ENCODE measurements around the gene TMEM41A. TPM values are rescaled to one million over a fixed set of nuclear protein-coding genes. Genes with fewer than 3 reads are reported as not detected.

Gene TMEM41A
- total and polyA plus RNA-seq, 2 experiments from 2014 or later, result 12.4 to 15.9 TPM

DNA sequence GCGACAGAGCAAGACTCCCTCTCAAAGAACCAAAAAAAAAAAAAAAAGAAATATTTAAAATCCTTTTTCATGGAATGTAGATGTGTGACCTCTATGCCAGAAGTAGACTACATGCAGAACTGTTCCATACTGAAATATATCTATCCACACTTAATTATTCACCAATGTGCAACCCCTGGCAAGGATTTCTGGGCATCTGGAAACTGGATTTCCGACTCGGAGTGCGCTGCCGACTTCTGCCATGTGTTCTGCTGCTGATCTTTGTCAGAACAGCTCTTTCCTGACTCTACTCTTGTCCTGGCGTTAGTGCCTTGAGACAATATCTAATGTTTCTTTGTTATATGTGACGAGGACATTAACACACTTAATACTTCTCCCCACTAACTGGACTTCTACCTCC lies 41.9 kb upstream of the TMEM41A start (continued):
- TF ChIP-seq NANOG (IDR thresholded peaks at IDR 0.05; ENCODE audit: borderline replicate concordance), result no peak

- ATAC-seq (no peak), DNase-seq (ENCODE audit: low spot score) (peak; percentile 2)
- no peak overlapping the region for H2AFZ ChIP-seq
- no peak overlapping the region for H3K27ac ChIP-seq (ENCODE audit: low read depth)
- H3F3A ChIP-seq (replicated peaks; ENCODE audit: low read depth), result no peaks in the 10 kb centered on the region
- Mint-ChIP-seq H3K4me3 (no peak overlapping the region), H3K36me3 (ENCODE audit: low read depth) (no peaks in the 10 kb centered on the region), H3K4me1 (0 out of 3 replicates have a peak, but pooled peaks cover 2% of the 10 kb centered on the region), H3K27ac (no peak overlapping the region), H3K9me3 (no peaks in the 10 kb centered on the region), H3K27me3 (ENCODE audit: insufficient read depth, low read depth, poor library complexity) (peaks cover 2% of the 10 kb centered on the region)
- H3K27me3 ChIP-seq (ENCODE audit: insufficient read depth), result no peaks in the 10 kb centered on the region
- H3K4me2 ChIP-seq, result no peak overlapping the region
- no peaks in the 10 kb centered on the region for H3K79me2 ChIP-seq (replicated peaks; ENCODE audit: insufficient read depth)
- TF ChIP-seq ZNF331 (CRISPR knock-in tag; IDR thresholded peaks at IDR 0.05; ENCODE audit: low read depth) (no peak), ZNF114 (CRISPR knock-in tag; IDR thresholded peaks at IDR 0.05) (no peak), ETS1 (IDR thresholded peaks at IDR 0.05) (no peak), STAT1 (IDR thresholded peaks at IDR 0.05; ENCODE audit: unreplicated experiment) (no peak), POLR2AphosphoS5 (IDR thresholded peaks at IDR 0.05; ENCODE audit: low read depth) (no peak), EZH2 (IDR thresholded peaks at IDR 0.05; ENCODE audit: low read depth, unreplicated experiment) (no peak), CREB1 (CRISPR knock-in tag; IDR thresholded peaks at IDR 0.05; ENCODE audit: low read depth) (no peak), NANOG (IDR thresholded peaks at IDR 0.05; ENCODE audit: borderline replicate concordance) (no peak), JUNB (IDR thresholded peaks at IDR 0.05; ENCODE audit: unreplicated experiment) (no peak), ZNF462 (CRISPR knock-in tag; IDR thresholded peaks at IDR 0.05) (no peak), EZH2phosphoT487 (IDR thresholded peaks at IDR 0.05; ENCODE audit: unreplicated experiment) (no peak)
- TF ChIP-seq, protein P1, sequence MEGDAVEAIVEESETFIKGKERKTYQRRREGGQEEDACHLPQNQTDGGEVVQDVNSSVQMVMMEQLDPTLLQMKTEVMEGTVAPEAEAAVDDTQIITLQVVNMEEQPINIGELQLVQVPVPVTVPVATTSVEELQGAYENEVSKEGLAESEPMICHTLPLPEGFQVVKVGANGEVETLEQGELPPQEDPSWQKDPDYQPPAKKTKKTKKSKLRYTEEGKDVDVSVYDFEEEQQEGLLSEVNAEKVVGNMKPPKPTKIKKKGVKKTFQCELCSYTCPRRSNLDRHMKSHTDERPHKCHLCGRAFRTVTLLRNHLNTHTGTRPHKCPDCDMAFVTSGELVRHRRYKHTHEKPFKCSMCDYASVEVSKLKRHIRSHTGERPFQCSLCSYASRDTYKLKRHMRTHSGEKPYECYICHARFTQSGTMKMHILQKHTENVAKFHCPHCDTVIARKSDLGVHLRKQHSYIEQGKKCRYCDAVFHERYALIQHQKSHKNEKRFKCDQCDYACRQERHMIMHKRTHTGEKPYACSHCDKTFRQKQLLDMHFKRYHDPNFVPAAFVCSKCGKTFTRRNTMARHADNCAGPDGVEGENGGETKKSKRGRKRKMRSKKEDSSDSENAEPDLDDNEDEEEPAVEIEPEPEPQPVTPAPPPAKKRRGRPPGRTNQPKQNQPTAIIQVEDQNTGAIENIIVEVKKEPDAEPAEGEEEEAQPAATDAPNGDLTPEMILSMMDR (conservative IDR thresholded peaks at IDR 0.05; ENCODE audit: low read depth in 2 of 2), result no peak
- TF ChIP-seq, protein P2, sequence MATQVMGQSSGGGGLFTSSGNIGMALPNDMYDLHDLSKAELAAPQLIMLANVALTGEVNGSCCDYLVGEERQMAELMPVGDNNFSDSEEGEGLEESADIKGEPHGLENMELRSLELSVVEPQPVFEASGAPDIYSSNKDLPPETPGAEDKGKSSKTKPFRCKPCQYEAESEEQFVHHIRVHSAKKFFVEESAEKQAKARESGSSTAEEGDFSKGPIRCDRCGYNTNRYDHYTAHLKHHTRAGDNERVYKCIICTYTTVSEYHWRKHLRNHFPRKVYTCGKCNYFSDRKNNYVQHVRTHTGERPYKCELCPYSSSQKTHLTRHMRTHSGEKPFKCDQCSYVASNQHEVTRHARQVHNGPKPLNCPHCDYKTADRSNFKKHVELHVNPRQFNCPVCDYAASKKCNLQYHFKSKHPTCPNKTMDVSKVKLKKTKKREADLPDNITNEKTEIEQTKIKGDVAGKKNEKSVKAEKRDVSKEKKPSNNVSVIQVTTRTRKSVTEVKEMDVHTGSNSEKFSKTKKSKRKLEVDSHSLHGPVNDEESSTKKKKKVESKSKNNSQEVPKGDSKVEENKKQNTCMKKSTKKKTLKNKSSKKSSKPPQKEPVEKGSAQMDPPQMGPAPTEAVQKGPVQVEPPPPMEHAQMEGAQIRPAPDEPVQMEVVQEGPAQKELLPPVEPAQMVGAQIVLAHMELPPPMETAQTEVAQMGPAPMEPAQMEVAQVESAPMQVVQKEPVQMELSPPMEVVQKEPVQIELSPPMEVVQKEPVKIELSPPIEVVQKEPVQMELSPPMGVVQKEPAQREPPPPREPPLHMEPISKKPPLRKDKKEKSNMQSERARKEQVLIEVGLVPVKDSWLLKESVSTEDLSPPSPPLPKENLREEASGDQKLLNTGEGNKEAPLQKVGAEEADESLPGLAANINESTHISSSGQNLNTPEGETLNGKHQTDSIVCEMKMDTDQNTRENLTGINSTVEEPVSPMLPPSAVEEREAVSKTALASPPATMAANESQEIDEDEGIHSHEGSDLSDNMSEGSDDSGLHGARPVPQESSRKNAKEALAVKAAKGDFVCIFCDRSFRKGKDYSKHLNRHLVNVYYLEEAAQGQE (IDR thresholded peaks at IDR 0.05; ENCODE audit: unreplicated experiment), result no peak
- no peaks in the 10 kb centered on the region for H3K36me3 ChIP-seq (ENCODE audit: insufficient read depth)
- H3K9me2 ChIP-seq (ENCODE audit: insufficient read depth), result no peaks in the 10 kb centered on the region
- H3K4me3 ChIP-seq, result no peak overlapping the region
- no peaks in the 10 kb centered on the region for H3K4me1 ChIP-seq (ENCODE audit: insufficient read depth)
- H4K20me1 ChIP-seq (replicated peaks; ENCODE audit: insufficient read depth), result no peaks in the 10 kb centered on the region
Observed at GRCh38 chr3:185539934-185540333, 41.1 kb upstream of the TMEM41A start.
